ENCODE results near the gene FTL.
A peak's percentile ranks its signal among the peaks of the same experiment; 100 is the strongest.

Gene FTL

DNA sequence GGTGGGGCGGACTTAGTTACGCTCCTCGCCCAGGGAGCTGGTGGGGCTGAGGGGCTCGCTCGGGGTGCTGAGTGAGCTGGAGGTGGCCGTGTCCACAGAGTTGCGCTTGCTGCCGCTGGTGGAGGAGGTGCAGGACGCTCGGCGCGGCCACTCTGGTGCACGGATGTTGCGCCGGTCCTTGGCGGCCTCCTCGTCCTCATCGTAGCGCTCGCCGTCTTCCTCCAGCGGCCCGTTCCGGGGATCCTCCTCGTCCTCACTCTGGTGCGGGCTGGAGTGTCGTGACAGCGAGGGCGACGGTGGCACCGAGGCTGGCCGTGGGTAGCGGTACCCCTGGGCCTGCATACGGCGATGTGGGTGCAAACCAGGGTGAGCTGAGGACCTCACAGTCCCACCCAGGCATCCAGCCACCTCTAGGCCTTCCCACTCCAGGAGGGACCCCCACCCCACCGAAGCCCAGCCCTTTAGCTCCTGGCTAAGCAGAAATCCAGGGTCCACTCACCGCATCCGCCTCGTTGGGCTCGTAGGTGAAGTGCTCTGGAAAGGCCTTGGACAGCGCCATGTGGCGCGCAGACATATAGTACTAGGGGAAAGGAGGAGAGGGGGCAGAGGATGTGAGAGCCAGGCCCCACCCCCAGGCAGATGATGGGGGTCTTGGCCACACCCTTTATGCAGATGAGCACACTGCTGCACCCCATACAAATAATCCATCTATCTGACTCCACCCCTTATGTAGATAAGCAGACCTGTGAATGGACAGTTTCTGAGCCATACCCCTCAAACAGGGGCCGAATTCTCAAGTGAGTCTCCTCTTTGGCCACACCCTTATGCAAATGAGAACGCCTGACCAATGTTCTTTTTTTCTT is 4.4 kb downstream of the FTL start:
- Histone ChIP-seq H3K79me1 (ENCODE audit: low read depth, low read length) (peaks cover 3% of the 10 kb centered on the region), H3K4ac (ENCODE audit: low read length) (no peak overlapping the region), H2BK120ac (ENCODE audit: low read depth, low read length) (no peak overlapping the region), H2BK15ac (ENCODE audit: low read length) (no peak overlapping the region), H3K23ac (ENCODE audit: low read depth, low read length, poor library complexity) (peak overlapping the region; percentile 59), H3K9me3 (replicated peaks in 1 of 2; ENCODE audit: control insufficient read depth in 2 of 2, insufficient read depth in 1 of 2, low read depth in 1 of 2, low read length in 2 of 2) (peaks cover 0 to 8% of the 10 kb centered on the region in 2 donors), H2BK5ac (ENCODE audit: low read length) (no peak overlapping the region), H3K27ac (replicated peaks; ENCODE audit: low read length) (no peak overlapping the region), H3K9ac (ENCODE audit: low read depth, low read length, poor library complexity) (no peak overlapping the region), H3K4me2 (ENCODE audit: insufficient read depth, low read length, poor library complexity, severe bottlenecking) (no peak overlapping the region), H2AFZ (ENCODE audit: low read length) (no peak overlapping the region), H3K14ac (ENCODE audit: low read length) (no peak overlapping the region), H2AK5ac (ENCODE audit: low read depth, low read length) (peak overlapping the region; percentile 35), H4K91ac (ENCODE audit: low read depth, low read length, poor library complexity) (no peak overlapping the region), H3K4me3 (ENCODE audit: low read length in 2 of 2) (peak overlapping the region in 1 of 2 donors; percentile 9), H4K8ac (ENCODE audit: low read depth, low read length) (no peak overlapping the region), H3K27me3 (ENCODE audit: control insufficient read depth in 3 of 3, insufficient read depth in 3 of 3, low read depth in 1 of 3, low read length in 3 of 3) (no peaks in the 10 kb centered on the region), H2BK12ac (ENCODE audit: low read length) (no peak overlapping the region), H3K4me1 (ENCODE audit: control insufficient read depth in 2 of 2, insufficient read depth in 1 of 2, low read depth in 1 of 2, low read length in 2 of 2) (peaks cover 2 to 4% of the 10 kb centered on the region in 2 donors), H3K36me3 (replicated peaks in 1 of 2; ENCODE audit: control insufficient read depth in 2 of 2, insufficient read depth in 2 of 2, low read length in 2 of 2) (peaks cover 34 to 72% of the 10 kb centered on the region in 2 donors), H3K18ac (ENCODE audit: low read length) (no peak overlapping the region)
- no CpG with 5 or more reads among the region's 45 CpGs for WGBS, 2 donors (ENCODE audit: extremely low coverage in 2 of 2, insufficient read length in 2 of 2, insufficient replicate concordance in 1 of 2)
- no peak for DNase-seq (ENCODE audit: low spot score)

DNA sequence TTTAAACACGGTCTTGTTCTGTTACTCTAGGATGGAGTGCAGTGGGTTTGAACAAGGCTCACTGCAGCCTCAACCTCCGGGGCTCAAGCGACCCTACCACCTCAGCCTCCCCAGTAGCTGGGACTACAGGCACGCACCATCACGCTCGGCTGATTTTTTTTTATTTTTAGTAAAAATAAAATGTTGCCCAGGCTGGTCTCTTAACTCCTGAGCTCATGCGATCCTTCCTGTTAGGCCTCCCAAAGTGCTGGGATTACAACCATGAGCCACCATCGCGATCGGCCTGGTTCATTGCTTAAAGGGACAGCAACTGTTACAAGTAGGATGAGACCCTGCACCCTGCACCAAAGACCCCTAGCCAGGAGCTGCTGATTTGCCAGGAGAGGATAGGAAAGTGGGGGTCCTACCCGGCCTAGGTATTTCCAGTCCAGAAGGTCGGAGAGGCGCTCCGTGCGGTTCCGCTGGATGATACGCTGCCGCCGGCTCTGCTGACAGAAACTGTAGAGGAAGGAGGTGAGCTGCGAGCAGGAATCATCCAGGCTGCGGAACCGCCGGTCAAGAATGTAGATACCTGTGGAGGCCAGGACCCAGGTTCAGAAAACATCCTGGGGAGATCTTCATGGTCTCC is 5.1 kb downstream of the FTL start:
- no peak overlapping the region for H2BK12ac ChIP-seq (ENCODE audit: low read length)
- H2BK5ac ChIP-seq (ENCODE audit: low read length): no peak overlapping the region
- H3K14ac ChIP-seq (ENCODE audit: low read length): no peak overlapping the region
- no peak overlapping the region for H3K4me2 ChIP-seq (ENCODE audit: insufficient read depth, low read length, poor library complexity, severe bottlenecking)
- peaks cover 0 to 8% of the 10 kb centered on the region in 2 donors for H3K9me3 ChIP-seq (replicated peaks in 1 of 2; ENCODE audit: control insufficient read depth in 2 of 2, insufficient read depth in 1 of 2, low read depth in 1 of 2, low read length in 2 of 2)
- peak overlapping the region; percentile 21 for H2AK5ac ChIP-seq (ENCODE audit: low read depth, low read length)
- H3K4me1 ChIP-seq (ENCODE audit: control insufficient read depth in 2 of 2, insufficient read depth in 1 of 2, low read depth in 1 of 2, low read length in 2 of 2): peaks cover 2% of the 10 kb centered on the region in 2 donors
- peak overlapping the region; percentile 61 for H2AFZ ChIP-seq (ENCODE audit: low read length)
- H3K23ac ChIP-seq (ENCODE audit: low read depth, low read length, poor library complexity): no peak overlapping the region
- WGBS, 2 donors (ENCODE audit: extremely low coverage in 2 of 2, insufficient read length in 2 of 2, insufficient replicate concordance in 1 of 2): no CpG with 5 or more reads among the region's 23 CpGs
- H3K27ac ChIP-seq (replicated peaks; ENCODE audit: low read length): no peak overlapping the region
- no peaks in the 10 kb centered on the region for H3K27me3 ChIP-seq (ENCODE audit: control insufficient read depth in 3 of 3, insufficient read depth in 3 of 3, low read depth in 1 of 3, low read length in 3 of 3)
- H3K18ac ChIP-seq (ENCODE audit: low read length): no peak overlapping the region
- no peak overlapping the region for H3K4me3 ChIP-seq (ENCODE audit: low read length in 2 of 2)
- no peak overlapping the region for H2BK120ac ChIP-seq (ENCODE audit: low read depth, low read length)
- DNase-seq (ENCODE audit: low spot score): no peak
- H3K36me3 ChIP-seq (replicated peaks in 1 of 2; ENCODE audit: control insufficient read depth in 2 of 2, insufficient read depth in 2 of 2, low read length in 2 of 2): peaks cover 36 to 74% of the 10 kb centered on the region in 2 donors
- H4K8ac ChIP-seq (ENCODE audit: low read depth, low read length): no peak overlapping the region
- H4K91ac ChIP-seq (ENCODE audit: low read depth, low read length, poor library complexity): no peak overlapping the region
- no peak overlapping the region for H2BK15ac ChIP-seq (ENCODE audit: low read length)
- H3K9ac ChIP-seq (ENCODE audit: low read depth, low read length, poor library complexity): no peak overlapping the region
- no peak overlapping the region for H3K4ac ChIP-seq (ENCODE audit: low read length)
- peaks cover 3% of the 10 kb centered on the region for H3K79me1 ChIP-seq (ENCODE audit: low read depth, low read length)

DNA sequence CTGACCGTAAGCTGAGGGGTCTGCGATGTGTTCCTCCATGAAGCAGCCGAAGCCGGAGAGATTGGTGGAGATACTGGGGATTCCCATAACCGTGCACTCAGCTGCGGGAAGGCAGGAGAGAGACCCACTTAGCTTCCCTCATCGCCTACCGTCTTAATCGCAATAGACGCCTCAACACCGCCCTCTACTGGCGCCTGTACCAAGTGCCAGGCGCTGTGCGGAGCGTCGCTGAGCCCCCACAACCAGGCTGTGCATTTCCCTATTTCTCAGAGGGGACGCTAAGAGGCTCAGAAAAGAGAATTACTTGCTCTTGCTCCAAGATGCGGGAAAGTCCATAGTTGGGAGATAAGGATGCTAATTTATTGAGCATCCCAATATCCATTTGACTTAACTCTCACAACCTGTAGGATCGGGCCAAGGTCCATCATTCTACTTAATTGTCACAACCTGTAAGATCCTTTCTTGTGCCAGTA is 5.8 kb downstream of the FTL start:
- Histone ChIP-seq H3K4ac (ENCODE audit: low read length) (no peak overlapping the region), H2BK120ac (ENCODE audit: low read depth, low read length) (no peak overlapping the region), H3K9ac (ENCODE audit: low read depth, low read length, poor library complexity) (no peak overlapping the region), H4K8ac (ENCODE audit: low read depth, low read length) (no peak overlapping the region), H3K14ac (ENCODE audit: low read length) (no peak overlapping the region), H3K4me3 (ENCODE audit: low read length in 2 of 2) (no peak overlapping the region), H3K4me2 (ENCODE audit: insufficient read depth, low read length, poor library complexity, severe bottlenecking) (no peak overlapping the region), H3K27ac (replicated peaks; ENCODE audit: low read length) (no peak overlapping the region), H2BK12ac (ENCODE audit: low read length) (no peak overlapping the region), H3K23ac (ENCODE audit: low read depth, low read length, poor library complexity) (no peak overlapping the region), H3K79me1 (ENCODE audit: low read depth, low read length) (no peaks in the 10 kb centered on the region), H2AK5ac (ENCODE audit: low read depth, low read length) (no peak overlapping the region), H2AFZ (ENCODE audit: low read length) (peak overlapping the region; percentile 61), H3K9me3 (replicated peaks in 1 of 2; ENCODE audit: control insufficient read depth in 2 of 2, insufficient read depth in 1 of 2, low read depth in 1 of 2, low read length in 2 of 2) (peaks cover 0 to 8% of the 10 kb centered on the region in 2 donors), H4K91ac (ENCODE audit: low read depth, low read length, poor library complexity) (no peak overlapping the region), H3K27me3 (ENCODE audit: control insufficient read depth in 3 of 3, insufficient read depth in 3 of 3, low read depth in 1 of 3, low read length in 3 of 3) (no peaks in the 10 kb centered on the region), H3K18ac (ENCODE audit: low read length) (no peak overlapping the region), H2BK15ac (ENCODE audit: low read length) (no peak overlapping the region), H2BK5ac (ENCODE audit: low read length) (no peak overlapping the region), H3K36me3 (replicated peaks in 1 of 2; ENCODE audit: control insufficient read depth in 2 of 2, insufficient read depth in 2 of 2, low read length in 2 of 2) (peaks cover 36 to 76% of the 10 kb centered on the region in 2 donors), H3K4me1 (ENCODE audit: control insufficient read depth in 2 of 2, insufficient read depth in 1 of 2, low read depth in 1 of 2, low read length in 2 of 2) (peaks cover 2% of the 10 kb centered on the region in 2 donors)
- peak; percentile 82 for DNase-seq (ENCODE audit: low spot score)
- no CpG with 5 or more reads among the region's 19 CpGs for WGBS, 2 donors (ENCODE audit: extremely low coverage in 2 of 2, insufficient read length in 2 of 2, insufficient replicate concordance in 1 of 2)

Measured in neuronal stem cell (in vitro differentiated cells).